Amniotic epithelial cell (primary cell): ENCODE measurements around the gene RILPL2.
"Not testable (repeated sequence)": the region's sequence is repeated elsewhere in the genome, so short reads cannot be mapped to it uniquely, and the experiment has no call there.

Experiments
- DNase-seq: peaks from one replicate; pipeline ENCODE4 v3.0.0-alpha.2; 2010; ENCODE audit warnings: low read depth

RILPL2 gene

DNA sequence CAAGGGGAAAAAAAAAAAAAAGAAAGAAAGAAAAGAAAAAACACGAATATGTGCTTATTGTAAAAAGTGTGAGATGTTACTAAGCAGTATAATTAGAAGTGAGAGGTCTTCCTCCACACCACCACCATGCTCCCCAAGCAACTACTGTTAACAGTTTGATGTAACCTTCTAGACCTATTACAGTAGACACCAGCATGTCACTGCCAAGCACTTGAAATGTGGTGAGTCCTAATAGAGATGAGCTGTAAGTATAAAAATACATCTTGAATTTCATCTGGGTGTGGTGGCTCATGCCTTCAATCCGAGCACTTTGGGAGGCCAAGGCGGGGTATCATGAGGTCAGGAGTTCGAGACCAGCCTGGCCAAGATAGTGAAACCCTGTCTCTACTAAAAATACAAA, 13.4 kb upstream of the RILPL2 start:
- DNase-seq: no peak

DNA sequence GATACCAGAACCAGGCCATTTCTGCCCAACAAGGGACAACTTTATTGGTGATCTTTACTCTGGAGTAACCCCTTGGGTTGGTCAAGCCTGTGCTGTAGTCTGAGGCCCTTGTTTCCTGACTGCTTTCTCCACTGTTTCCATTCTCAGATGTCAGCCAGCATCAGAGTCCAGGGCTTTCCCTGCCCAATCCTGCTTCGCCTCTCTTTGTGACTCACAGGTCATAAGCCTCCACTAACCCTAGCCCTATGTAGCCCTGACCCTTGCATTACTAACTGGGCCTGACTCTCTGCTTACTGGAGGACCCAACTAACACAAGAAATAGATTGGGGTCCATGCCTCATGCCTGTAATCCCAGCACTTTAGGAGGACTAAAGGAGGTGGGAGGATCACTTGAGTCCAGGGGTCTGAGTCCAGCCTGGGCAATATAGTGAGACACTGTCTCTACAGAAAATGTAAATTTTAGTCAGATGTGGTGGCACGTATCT, 12.8 kb upstream of the RILPL2 start:
- DNase-seq: no peak

DNA sequence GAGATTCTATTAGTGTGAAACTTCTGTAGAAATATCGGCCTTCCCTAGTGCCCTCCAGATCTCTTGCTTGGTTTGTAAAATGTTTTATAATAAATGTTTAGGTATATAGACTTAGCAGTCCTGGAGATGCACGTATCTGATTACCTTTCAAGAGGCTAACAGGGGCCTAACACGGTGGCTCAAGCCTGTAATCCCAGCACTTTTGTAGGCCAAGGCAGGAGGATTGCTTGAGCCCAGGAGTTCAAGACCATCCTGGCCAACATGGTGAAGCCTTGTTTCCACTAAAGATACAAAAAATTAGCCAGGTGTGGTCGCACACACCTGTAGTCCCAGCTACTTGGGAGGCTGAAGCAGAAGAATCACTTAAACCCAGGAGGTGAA, 9.8 kb upstream of the RILPL2 start:
- DNase-seq: no peak

DNA sequence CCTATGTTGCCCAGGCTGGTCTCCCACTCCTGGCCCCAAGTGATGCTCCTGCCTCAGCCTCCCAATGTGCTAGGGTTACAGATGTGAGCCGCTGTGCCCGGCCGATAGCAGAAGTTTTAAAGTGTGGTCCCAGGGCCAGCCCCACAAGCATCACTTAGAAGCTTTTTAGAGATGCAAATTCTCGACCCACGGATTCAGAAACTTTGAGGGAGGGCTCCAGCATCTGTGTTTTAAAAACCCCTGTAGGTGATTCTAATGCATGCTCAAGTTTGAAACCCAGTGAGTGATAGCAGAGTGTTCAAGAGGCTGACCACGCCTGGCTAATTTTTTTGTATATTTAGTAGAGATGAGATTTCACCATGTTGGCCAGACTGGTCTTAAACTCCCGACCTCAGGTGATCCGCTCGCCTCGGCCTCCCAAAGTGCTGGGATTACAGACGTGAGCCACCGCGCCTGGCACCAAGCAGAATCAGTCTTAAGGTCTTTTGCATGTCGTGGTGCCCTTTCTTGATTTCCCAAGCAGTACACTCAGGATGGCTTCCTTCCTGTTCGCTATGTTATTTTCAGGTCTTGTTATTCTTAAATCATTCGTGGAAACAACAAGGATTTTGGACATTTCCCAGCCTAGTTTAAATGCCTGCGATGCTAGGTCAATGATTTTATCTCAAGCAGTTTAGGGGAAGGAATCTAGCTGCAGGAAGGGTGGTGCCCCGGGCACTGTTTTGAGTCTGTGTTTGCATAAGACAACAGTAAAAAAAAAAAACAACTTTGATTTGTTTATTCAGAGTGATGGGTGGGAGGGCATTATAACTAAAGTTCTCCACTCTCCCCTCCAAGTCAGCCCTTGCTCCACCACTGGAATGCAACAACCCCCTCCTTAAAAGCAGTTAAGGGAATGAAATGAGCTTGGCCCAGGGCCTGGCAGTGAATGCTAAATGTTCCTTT, 9.2 kb upstream of the RILPL2 start:
- peak; percentile 87 for DNase-seq

DNA sequence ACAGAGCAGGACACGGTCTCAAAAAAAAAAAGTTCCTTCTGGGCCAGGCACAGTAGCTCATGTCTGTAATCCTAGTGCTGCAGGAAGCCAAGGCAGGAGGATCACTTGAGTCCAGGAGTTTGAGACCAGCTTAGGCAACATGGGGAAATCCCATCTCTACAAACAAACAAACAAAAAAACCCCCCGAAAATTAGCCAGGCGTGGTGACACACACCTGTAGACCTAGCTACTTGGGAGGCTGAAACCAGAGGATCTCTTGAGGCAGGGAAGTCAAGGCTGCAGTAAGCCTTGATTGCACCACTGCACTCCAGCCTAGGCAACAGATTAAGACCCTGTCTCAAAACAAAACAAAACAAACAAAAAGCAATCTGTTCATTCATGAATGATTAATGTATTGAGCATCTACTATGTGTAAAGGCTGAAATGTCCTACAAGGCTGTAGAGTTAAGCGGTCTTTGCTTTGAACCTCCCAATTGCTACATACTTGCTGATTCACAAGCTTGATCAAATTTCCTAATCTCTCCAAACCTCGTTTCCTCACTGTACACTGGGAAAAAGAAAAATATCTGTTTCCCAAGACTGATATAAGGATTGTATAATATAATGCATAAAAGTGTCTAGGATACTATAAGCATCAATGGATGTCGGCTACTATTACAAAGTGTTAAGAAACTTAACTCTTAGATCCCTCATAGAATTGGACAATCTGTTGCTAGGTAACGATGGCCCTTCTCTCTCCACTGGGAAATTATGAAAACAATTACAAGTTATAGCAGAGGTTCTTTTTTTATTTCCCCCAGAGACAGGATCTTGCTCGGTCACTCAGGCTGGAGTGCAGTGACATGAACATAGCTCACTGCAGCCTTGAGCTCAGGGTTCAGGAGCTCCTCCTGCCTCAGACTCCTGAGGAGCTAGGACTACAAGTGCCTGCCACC, 7.9 kb upstream of the RILPL2 start:
- DNase-seq: peak; percentile 95

DNA sequence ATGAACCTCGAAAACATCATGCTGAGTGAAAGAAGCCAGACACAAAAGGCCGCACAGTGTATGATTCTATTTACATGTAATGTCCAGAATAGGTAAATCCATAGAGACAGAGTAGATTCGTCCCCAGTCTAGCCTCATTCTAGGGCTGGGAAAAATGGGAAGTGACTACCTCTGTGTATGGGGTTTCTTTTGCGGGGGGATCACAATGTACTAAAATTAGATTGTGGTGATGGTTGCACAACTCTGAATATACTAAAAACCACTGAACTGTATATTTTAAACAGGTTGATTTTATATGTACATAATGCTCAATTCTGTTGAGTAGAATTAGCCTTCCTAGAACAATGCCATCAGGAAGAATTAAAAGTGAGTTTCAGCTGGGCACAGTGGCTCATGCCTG, 6.3 kb upstream of the RILPL2 start:
- no peak for DNase-seq

DNA sequence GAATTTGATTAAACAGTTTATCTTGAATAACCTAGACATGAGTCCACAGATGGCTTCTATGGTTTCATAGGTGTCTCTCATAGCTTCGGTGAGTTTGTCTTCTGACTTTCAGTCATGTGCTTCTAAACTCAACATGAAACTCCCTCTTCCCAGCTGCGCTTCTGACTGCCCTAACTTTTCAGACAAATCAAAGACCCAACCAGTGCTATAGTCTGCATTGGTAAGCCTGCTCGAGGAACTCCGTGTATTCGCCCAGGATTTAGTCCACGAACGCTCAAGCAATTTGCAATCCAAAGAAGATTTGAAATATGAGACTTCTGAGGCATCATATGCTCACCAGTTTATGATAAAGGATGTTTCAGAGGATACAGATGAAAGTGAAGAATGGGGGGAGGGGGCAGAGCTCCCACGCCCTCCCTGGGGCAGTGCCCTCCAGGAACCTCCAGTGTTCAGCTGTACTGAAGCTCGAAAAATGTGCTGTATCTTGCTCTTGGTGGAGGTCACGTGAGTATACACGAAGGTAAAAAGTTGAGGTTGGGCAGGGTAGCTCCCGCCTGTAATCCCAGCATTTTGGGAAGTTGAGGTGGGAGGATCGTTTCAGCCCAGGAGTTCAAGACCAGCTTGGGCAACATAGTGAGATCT, 5.2 kb upstream of the RILPL2 start:
- no peak for DNase-seq

DNA sequence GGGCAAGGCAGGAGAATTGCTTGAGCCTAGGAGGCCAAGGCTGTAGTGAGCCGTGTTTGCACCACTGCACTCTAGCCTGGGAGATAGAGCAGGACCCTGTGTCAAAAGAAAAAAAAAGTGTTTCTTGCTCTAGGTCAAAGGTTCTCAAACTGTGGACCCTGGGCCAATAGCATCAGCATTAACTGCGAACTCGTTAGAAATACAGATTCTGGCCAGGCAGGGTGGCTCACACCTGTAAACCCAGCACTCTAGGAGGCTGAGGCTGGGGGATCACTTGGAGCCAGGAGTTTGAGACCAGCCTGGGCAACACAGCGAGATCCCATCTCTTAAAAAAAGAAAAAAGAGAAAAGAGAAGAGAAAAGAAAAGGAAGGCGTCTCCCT, 858 bp downstream of the RILPL2 start:
- no peak for DNase-seq

DNA sequence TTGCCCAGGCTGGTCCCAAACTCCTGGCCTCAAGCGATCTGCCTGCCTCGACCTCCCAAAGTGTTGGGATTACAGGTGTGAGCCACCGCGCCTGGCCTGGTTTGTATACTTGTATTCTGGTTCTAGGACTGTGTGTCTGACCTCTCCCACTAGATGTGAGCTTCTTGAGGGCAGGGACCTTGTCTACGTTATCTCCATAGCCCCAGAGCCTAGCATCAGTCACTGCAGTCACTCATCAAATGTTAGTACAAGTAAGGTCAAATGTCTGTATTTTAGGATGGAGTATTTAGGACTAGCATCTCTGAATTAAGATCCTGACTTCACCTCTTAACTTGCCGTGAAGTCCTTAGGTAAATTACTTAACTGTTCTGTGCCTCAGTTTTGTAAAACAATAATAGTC, 2.9 kb downstream of the RILPL2 start:
- no peak for DNase-seq

DNA sequence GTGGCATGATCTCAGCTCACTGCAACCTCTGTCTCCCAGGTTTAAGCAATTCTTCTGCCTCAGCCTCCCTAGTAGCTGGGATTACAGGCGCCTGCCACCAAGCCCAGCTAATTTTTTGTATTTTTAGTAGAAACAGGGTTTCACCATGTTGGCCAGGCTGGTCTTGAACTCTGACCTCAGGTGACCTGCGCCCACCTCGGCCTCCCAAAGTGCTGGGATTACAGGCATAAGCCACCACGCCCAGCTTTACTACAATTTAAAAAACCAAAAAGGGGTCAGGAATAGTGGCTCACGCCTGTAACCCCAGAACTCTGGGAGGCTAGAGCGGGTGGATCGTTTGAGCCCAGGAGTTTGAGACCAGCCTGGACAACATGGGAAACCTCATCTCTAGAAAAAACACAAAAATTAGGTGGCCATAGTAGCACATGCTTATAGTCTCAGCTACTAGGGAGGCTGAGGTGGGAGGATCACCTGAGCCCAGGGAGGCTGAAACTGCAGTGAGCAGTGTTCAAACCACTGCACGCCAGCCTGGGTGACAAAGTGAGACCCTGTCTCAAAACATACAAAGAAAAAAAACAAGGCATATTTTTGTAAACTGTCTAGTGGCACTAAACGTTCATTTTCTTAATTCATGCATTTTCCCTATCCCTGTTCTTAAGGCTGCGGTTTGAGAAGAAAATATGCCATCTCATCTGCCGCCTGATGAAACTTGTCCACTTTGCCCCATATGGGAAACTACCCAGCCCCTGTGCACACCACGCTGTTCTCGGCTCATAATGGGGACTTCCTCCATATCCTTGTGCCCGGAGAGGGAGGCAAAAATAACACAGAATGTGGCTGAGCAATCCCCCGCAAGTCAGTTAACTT, 4.3 kb downstream of the RILPL2 start:
- not testable (repeated sequence) for DNase-seq

DNA sequence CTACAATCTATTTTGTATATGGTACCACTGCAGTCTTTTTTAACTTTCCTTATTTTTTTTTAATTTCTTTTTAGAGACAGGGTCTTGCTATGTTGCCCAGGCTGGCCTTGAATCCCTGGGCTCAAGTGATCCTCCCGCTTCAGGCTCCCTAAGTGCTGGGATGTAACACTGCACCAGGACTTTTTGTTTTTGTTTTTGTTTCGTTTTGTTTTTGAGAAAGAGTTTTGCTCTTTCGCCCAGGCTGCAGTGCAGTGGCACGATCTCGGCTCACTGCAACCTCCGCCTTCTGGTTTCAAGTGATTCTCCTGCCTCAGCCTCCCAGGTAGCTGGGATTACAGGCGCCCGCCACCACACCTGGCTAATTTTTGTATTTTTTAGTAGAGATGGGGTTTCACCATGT, 7.4 kb downstream of the RILPL2 start:
- DNase-seq: not testable (repeated sequence)

DNA sequence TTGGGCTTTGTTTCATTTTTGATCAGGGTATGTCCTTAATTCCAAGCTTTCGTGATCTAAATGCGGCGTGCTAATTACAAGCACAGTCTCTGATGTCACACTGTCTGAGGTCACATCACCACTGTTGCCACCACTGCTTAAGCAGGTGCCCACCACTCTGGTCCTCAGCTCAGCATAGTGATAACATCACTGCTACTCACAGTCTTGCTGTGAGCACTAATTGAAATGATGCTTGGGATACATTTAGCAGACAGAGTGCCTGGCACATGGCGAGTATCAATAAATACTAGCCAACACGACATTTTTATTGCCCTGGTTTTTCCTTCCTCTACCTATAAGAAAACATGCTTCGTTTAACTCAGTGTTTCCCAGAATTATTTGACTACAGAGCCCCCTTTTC, 7.9 kb downstream of the RILPL2 start:
- no peak for DNase-seq

DNA sequence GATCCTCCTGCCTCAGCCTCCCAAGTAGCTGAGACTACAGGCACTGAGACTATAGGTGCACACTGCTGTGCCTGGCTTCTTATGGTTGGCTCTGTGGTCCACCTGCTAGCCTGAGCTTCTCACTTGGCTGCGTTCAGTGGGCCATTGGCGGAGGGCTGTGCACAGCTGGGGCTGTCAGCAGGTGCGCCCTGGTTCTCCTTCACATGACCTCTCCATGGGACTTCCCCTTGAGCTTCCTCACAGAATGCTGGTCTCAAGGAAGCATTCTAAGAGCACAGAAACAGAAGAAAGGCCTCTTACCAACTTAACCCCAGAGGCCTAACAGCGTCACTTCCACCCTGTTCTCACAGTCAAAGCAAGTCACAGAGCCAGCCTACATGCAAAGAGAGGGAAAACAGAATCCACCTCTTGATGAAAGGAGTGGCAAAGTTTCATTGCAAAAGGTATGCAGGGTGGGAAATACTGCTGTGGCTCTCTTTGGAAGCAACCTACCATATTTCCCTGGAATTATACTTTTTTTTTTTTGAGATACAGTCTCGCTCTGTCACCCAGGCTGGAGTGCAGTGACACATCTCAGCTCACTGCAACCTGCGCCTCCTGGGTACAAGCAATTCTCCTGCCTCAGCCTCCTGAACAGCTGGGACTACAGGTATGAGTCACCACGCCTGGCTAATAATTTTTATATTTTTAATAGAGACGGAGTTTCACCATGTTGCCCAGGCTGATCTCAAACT, 9.3 kb downstream of the RILPL2 start:
- DNase-seq: no peak

DNA sequence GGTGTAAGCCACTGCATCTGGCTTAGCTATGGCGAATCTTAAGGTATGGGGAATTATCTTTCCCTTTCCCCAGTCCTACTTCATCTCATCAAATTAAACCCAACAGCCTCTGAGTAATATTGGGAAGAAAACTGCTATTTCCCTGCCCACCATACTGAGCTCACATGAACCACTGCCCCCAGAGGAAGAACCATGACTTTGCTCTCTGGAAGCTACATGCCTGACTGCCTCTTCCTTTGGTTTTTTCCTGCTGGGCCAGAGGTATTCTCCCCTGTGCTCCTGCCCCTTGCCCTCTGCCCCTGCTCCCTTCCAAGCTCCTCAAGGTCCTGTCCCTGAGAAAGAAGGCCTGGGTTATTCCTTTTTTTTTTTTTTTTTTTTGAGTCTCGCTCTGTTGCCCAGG, 15.2 kb downstream of the RILPL2 start:
- DNase-seq: no peak

DNA sequence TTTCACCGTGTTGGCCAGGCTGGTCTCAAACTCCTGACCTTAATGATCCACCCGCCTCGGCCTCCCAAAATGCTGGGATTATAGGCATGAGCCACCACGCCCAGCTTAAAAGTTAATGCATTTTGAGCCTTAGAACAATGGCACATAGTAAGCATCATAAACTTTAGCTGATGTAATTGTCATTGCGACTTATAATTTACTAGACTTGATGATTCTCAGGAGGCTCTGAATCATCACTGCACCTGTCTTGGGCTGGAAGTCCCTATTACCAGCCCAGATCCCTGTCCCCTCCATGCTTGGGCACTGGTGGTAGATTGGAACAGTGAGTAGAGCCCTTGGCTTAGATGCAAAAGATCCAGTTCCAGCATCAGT, 26.5 kb downstream of the RILPL2 start:
- DNase-seq: no peak

DNA sequence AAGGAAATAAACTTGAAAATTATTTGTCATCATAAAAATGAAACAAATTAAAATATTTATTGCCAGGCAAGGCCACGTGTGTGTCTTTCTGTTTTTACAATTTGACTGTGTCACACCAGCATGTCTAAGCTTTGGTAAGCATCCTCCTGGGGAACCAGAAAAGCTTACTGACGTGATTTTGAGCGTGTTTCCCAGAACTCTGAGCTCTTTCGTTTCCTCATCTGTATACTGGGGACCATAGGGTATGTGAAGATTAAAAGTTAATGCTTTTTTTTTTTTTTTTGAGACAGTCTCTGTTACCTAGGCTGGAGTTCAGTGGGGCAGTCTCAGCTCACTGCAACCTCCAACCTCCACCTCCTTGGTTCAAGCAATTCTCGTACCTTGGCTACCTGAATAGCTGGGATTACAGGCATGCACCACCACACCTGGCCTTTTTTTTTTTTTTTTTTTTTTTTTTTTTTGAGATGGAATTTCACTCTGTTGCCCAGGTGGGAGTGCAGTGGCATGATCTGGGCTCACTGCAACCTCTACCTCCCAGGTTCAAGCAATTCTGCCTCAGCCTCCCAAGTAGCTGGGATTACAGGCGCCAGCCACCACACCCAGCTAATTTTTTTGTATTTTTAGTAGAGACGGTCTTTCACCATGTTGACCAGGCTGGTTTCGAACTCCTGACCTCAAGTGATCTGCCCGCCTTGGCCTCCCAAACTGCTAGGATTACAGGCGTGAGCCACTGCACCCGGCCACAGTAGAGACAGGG, 27.0 kb downstream of the RILPL2 start:
- not testable (repeated sequence) for DNase-seq

DNA sequence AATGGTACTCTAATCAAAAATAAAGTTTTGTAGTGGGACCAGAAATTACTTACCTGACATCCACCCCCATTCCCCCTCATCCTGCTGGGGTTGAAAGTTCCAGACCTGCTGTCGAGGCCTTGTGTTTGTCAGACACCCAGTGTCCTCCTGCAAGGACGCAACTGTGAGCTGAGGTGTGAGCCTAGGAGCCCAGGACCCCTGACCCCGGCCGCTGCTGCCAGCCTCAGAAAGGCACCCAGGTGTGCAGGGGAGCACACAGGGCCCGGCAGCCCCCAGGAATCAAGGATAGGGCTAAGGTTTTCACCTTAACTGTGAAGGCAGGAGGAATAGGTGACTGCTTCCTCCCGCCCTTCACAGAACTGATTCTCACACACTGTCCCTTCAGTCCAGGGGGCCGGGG, 27.9 kb downstream of the RILPL2 start:
- DNase-seq: not testable (repeated sequence)

DNA sequence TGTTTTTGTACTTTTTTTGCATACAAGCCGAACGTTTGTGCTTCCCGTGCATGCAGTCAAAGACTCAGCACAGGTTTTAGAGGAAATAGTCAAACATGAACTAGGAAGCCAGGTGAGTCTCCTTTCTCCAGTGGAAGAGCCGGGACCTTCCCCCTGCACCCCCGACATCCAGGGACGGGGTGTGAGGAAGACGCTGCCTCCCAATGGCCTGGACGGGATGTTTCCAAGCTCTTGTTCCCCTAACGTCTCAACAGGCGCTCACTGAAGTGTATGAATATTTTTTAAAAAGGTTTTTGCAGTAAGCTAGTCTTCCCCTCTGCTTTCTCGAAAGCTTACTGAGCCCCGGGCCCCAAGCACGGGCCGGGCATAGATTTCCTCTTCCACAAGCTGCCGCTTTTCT, 28.6 kb downstream of the RILPL2 start:
- DNase-seq: not testable (repeated sequence)

DNA sequence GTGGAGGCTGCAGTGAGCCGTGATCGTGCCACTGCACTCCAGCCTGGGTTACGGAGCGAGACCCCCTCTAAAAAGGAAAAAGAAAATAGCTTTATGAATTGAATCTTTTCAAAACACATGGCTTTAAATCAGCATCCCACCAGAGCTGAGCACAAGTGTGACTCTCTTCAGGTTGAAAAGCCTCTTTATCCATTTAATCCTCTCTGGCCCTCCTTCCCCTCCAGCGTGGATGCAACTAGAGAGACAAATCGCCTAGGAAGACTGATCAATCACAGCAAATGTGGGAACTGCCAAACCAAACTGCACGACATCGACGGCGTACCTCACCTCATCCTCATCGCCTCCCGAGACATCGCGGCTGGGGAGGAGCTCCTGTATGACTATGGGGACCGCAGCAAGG, 29.2 kb downstream of the RILPL2 start:
- not testable (repeated sequence) for DNase-seq

DNA sequence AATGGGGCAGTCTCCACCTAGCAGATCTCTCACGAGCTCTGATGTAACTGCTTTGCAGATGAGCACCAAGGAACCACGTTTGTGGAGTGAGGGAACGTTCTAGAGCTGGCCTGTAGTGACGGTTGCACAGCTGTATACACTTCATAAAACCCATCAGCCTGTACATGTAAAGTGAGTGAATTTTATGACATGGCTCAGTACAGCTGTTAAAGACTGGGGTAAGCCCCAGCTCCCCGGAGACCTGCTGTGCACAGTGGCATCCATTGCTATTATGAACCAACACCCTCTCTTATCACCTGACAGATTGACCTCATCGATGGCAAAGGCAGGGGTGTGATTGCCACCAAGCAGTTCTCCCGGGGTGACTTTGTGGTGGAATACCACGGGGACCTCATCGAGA, 31.9 kb downstream of the RILPL2 start:
- no peak for DNase-seq
